OCI-LY7 (cell line): ENCODE data around the gene COL9A3.

ENCODE experiments used
- EZH2phosphoT487 ChIP-seq: fragments of 200-600 bp; sonication (generic); IDR thresholded peaks from 2 replicates; pipeline ENCODE4 v1.6.1; 2018; ENCODE audit warnings: low read depth, borderline replicate concordance, mild to moderate bottlenecking, mixed run types, antibody characterized with exemption, low read length, moderate library complexity, mixed read lengths
- TF ChIP-seq, protein P1 (sequence below): fragments of 200-600 bp; sonication (generic); conservative IDR thresholded peaks from 2 replicates; pipeline ENCODE4 v1.5.1; 2014; ENCODE audit warnings: mild to moderate bottlenecking, antibody characterized with exemption, low read length, moderate library complexity, mixed read lengths

DNA sequence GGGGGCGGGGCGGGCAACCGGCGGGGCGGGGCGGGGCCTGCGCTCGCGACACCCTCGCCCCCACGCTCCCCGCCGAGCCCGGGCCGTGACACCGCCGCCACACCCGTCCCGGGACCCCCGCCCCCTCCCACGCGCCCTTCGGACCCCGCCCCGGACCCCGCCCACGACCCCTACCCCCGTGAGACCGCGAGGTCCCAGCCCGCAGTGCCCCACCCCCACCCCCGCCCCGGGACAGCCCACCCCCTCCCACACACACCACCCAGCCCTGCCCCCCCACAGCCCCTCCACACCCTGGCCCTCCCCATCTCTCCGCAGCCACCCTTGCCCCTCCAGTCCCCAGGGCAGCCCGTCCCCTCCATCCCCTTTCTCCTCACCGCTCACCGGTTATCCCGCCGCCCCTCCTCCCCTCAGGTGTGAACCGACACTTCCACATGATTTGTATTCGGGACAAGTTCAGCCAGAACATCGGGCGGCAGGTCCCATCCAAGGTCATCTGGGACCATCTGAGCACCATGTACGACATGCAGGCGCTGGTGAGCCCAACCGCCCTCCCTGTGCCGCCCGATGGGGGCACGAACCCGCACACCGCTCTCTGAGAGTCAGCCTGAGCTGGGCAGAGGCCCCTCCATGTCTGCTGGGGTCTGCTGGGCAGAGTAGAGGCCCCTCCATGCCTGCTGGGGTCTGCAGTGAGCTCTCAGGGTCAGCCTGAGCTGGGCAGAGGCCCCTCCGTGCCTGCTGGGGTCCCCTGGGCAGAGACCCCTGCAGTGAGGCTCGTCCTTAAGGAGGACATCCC is 20.0 kb upstream of the COL9A3 start:
- TF ChIP-seq, protein P1, sequence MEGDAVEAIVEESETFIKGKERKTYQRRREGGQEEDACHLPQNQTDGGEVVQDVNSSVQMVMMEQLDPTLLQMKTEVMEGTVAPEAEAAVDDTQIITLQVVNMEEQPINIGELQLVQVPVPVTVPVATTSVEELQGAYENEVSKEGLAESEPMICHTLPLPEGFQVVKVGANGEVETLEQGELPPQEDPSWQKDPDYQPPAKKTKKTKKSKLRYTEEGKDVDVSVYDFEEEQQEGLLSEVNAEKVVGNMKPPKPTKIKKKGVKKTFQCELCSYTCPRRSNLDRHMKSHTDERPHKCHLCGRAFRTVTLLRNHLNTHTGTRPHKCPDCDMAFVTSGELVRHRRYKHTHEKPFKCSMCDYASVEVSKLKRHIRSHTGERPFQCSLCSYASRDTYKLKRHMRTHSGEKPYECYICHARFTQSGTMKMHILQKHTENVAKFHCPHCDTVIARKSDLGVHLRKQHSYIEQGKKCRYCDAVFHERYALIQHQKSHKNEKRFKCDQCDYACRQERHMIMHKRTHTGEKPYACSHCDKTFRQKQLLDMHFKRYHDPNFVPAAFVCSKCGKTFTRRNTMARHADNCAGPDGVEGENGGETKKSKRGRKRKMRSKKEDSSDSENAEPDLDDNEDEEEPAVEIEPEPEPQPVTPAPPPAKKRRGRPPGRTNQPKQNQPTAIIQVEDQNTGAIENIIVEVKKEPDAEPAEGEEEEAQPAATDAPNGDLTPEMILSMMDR = no peak
- no peak for TF ChIP-seq EZH2phosphoT487
